H1 (cell line): ENCODE results near the gene USP17L11.
"Not testable (repeated sequence)": the region's sequence is repeated elsewhere in the genome, so short reads cannot be mapped to it uniquely, and the experiment has no call there.

Experiments
- EZH2 ChIP-seq: fragments of 200-600 bp; sonication (generic); IDR thresholded peaks from 2 replicates; pipeline ENCODE4 v1.7.1; 2012; ENCODE audit warnings: low read depth, mild to moderate bottlenecking, moderate library complexity, low read length, inconsistent platforms; ENCODE audit not compliant: severe bottlenecking
- SAP30 ChIP-seq: fragments of 300-600 bp; sonication (generic); IDR thresholded peaks from 2 replicates; pipeline ENCODE4 v1.7.1; 2012; ENCODE audit warnings: low read length, moderate library complexity, mild to moderate bottlenecking, inconsistent platforms; ENCODE audit not compliant: insufficient read depth, insufficient replicate concordance
- SIX5 ChIP-seq: IDR thresholded peaks from 2 replicates; pipeline ENCODE4 v1.6.1; 2011; ENCODE audit warnings: mild to moderate bottlenecking, low read depth, low read length
- TF ChIP-seq, protein P1 (sequence below), 3 experiments: IDR thresholded peaks; 1 replicate in 2 of 3; 2 replicates in 1 of 3; pipeline versions ENCODE4 v1.5.1 to v1.6.1; 2011; ENCODE audit warnings: low read length in 3 of 3, mild to moderate bottlenecking in 3 of 3, inconsistent platforms in 2 of 3, low read depth in 1 of 3, moderate library complexity in 1 of 3; ENCODE audit not compliant: insufficient read depth in 1 of 3; ENCODE audit errors: control extremely low read depth in 1 of 3

GRCh38 chr4:9210357-9210756 is 4.8 kb upstream of the USP17L11 start, which contains the start of gene USP17L10:
- TF ChIP-seq, protein P1, sequence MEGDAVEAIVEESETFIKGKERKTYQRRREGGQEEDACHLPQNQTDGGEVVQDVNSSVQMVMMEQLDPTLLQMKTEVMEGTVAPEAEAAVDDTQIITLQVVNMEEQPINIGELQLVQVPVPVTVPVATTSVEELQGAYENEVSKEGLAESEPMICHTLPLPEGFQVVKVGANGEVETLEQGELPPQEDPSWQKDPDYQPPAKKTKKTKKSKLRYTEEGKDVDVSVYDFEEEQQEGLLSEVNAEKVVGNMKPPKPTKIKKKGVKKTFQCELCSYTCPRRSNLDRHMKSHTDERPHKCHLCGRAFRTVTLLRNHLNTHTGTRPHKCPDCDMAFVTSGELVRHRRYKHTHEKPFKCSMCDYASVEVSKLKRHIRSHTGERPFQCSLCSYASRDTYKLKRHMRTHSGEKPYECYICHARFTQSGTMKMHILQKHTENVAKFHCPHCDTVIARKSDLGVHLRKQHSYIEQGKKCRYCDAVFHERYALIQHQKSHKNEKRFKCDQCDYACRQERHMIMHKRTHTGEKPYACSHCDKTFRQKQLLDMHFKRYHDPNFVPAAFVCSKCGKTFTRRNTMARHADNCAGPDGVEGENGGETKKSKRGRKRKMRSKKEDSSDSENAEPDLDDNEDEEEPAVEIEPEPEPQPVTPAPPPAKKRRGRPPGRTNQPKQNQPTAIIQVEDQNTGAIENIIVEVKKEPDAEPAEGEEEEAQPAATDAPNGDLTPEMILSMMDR (IDR thresholded peaks at IDR 0.05; ENCODE audit: control extremely low read depth in 1 of 3, insufficient read depth in 1 of 3, low read depth in 1 of 3, low read length in 3 of 3), result not testable (repeated sequence)
- TF ChIP-seq EZH2, SIX5, SAP30: not testable (repeated sequence)
